A549 (cell line): ENCODE measurements around the gene CACFD1. TPM values are rescaled to one million over a fixed set of nuclear protein-coding genes. Genes with fewer than 3 reads are reported as not detected.

Experiments
- ATAC-seq, 2 experiments: fragments of 200-7000 bp in 1 of 2; fragments of >200 bp in 1 of 2; cut with Nextera tagmentation in 1 of 2; cut with Tn5 transposase in 1 of 2; 3 replicates each; pipeline versions ENCODE4 v1.8.0 to v1.9.1; 2018 to 2020; ENCODE audit warnings: mild to moderate bottlenecking in 1 of 2, moderate library complexity in 1 of 2
- CTCF ChIA-PET: fragments of 300-600 bp; sonication (Branson Sonifier 250); formaldehyde crosslinking; extraction: SDS; loops from one replicate; lab custom pipeline; 2021; ENCODE audit warnings: antibody characterized with exemption, inconsistent platforms; lab: Yijun Ruan, JAX
- POLR2A ChIA-PET: fragments of 350-600 bp; formaldehyde crosslinking; extraction: SDS; loops from one replicate; lab custom pipeline; 2021; ENCODE audit warnings: antibody characterized with exemption, inconsistent platforms; lab: Yijun Ruan, JAX
- DNase-seq, 2 experiments: peaks; one replicate each; pipeline versions ENCODE4 v3.0.0 to v3.0.0-alpha.2; 2011 to 2016; ENCODE audit warnings: low read depth in 1 of 2, low spot score in 1 of 2
- FAIRE-seq: peaks from 2 replicates; lab custom pipeline; 2011; peaks lifted over from hg19 to GRCh38; lab: Jason Lieb, UNC
- H3K27ac ChIP-seq, 2 experiments: fragments of >200 bp; sonication (Bioruptor Twin); formaldehyde crosslinking; 3 replicates each; pipeline ENCODE4 v1.5.1; 2016 to 2017
- H3K4me1 ChIP-seq: fragments of >200 bp; sonication (Bioruptor Twin); formaldehyde crosslinking; 3 replicates; pipeline ENCODE4 v1.6.1; 2016
- H3K4me2 ChIP-seq: fragments of >200 bp; sonication (Bioruptor Twin); formaldehyde crosslinking; 3 replicates; pipeline ENCODE4 v1.6.1; 2016
- H3K4me3 ChIP-seq: fragments of >200 bp; sonication (Bioruptor Twin); formaldehyde crosslinking; 3 replicates; pipeline ENCODE4 v1.5.1; 2016
- H3K9me3 ChIP-seq: fragments of >200 bp; sonication (Bioruptor Twin); formaldehyde crosslinking; 3 replicates; pipeline ENCODE4 v1.6.1; 2016
- CBX2 ChIP-seq: fragments of 200-600 bp; sonication (generic); IDR thresholded peaks from 2 replicates; pipeline ENCODE4 v1.6.1; 2016; ENCODE audit warnings: low read depth, mild to moderate bottlenecking, borderline replicate concordance
- CBX8 ChIP-seq: fragments of 200-600 bp; sonication (generic); IDR thresholded peaks from 2 replicates; pipeline ENCODE4 v1.6.1; 2016
- CEBPB ChIP-seq, 2 experiments: fragments of >200 bp in 1 of 2; sonication (Bioruptor Twin) in 1 of 2; formaldehyde crosslinking in 1 of 2; IDR thresholded peaks; 2 replicates each; pipeline ENCODE4 v1.6.1; 2012 to 2016
- EHMT2 ChIP-seq: fragments of 200-600 bp; sonication (generic); IDR thresholded peaks from 2 replicates; pipeline ENCODE4 v1.6.1; 2016; ENCODE audit warnings: antibody characterized with exemption, low read depth, mild to moderate bottlenecking, moderate library complexity
- EP300 ChIP-seq, 2 experiments: fragments of >200 bp; sonication (Bioruptor Twin); formaldehyde crosslinking; IDR thresholded peaks; 2 replicates in 1 of 2; 3 replicates in 1 of 2; pipeline ENCODE4 v1.6.1; 2016 to 2017
- ESRRA ChIP-seq: fragments of 150-350 bp; IDR thresholded peaks from 2 replicates; pipeline ENCODE4 v1.6.1; 2014; ENCODE audit warnings: mild to moderate bottlenecking, low read length, borderline replicate concordance
- FOSB ChIP-seq: fragments of 250-450 bp; sonication (Bioruptor Pico); IDR thresholded peaks from 2 replicates; pipeline ENCODE4 v1.5.0; 2020; ENCODE audit warnings: mild to moderate bottlenecking, moderate library complexity
- FOSL2 ChIP-seq, 2 experiments: fragments of 450-650 bp in 1 of 2; fragments of >200 bp in 1 of 2; sonication (Bioruptor Twin) in 1 of 2; formaldehyde crosslinking; IDR thresholded peaks; 2 replicates each; pipeline versions ENCODE4 v1.5.0 to v1.6.1; 2016 to 2020; ENCODE audit warnings: mild to moderate bottlenecking in 1 of 2, moderate library complexity in 1 of 2
- FOXS1 ChIP-seq: fragments of 250-450 bp; sonication (Bioruptor Pico); IDR thresholded peaks from 2 replicates; pipeline ENCODE4 v1.5.0; 2020; ENCODE audit warnings: mild to moderate bottlenecking, moderate library complexity
- HDAC2 ChIP-seq: fragments of 200-600 bp; sonication (generic); IDR thresholded peaks from 2 replicates; pipeline ENCODE4 v1.6.1; 2016
- HOXB13 ChIP-seq: fragments of 250-450 bp; sonication (Bioruptor Pico); IDR thresholded peaks from 2 replicates; pipeline ENCODE4 v1.5.0; 2020; ENCODE audit warnings: low read depth, mild to moderate bottlenecking, moderate library complexity
- JUN ChIP-seq, 2 experiments: fragments of >200 bp; sonication (Bioruptor Twin); formaldehyde crosslinking; IDR thresholded peaks; 2 replicates in 1 of 2; 3 replicates in 1 of 2; pipeline ENCODE4 v1.6.1; 2016 to 2017
- KDM5A ChIP-seq: fragments of 200-600 bp; sonication (generic); IDR thresholded peaks from 2 replicates; pipeline ENCODE4 v1.6.1; 2016; ENCODE audit warnings: antibody characterized with exemption, mild to moderate bottlenecking
- MAZ ChIP-seq: fragments of 150-350 bp; IDR thresholded peaks from 2 replicates; pipeline ENCODE4 v1.6.1; 2014; ENCODE audit warnings: antibody characterized with exemption, low read depth, low read length, borderline replicate concordance
- MYC ChIP-seq: IDR thresholded peaks from 2 replicates; pipeline ENCODE4 v1.6.1; 2012; ENCODE audit warnings: mild to moderate bottlenecking, inconsistent platforms, low read length, improper control_type of control experiment, borderline replicate concordance
- NFE2L2 ChIP-seq: fragments of 150-350 bp; conservative IDR thresholded peaks from 2 replicates; pipeline ENCODE4 v1.6.1; 2014; ENCODE audit warnings: low read length
- NR3C1 ChIP-seq: fragments of >200 bp; sonication (Bioruptor Twin); formaldehyde crosslinking; IDR thresholded peaks from 3 replicates; pipeline ENCODE4 v1.6.1; 2017
- PHF8 ChIP-seq: fragments of 200-600 bp; sonication (generic); IDR thresholded peaks from 2 replicates; pipeline ENCODE4 v1.6.1; 2016; ENCODE audit warnings: low read depth, mild to moderate bottlenecking, antibody characterized with exemption, moderate library complexity, borderline replicate concordance
- POLR2A ChIP-seq: IDR thresholded peaks from 2 replicates; pipeline ENCODE4 v1.6.1; 2012; ENCODE audit warnings: mild to moderate bottlenecking, low read length
- POLR2AphosphoS2 ChIP-seq: conservative IDR thresholded peaks from 2 replicates; pipeline ENCODE4 v1.6.1; 2012; ENCODE audit warnings: low read length, improper control_type of control experiment, inconsistent platforms
- RFX5 ChIP-seq: fragments of 450-650 bp; IDR thresholded peaks from 2 replicates; pipeline ENCODE4 v1.7.1; 2014; ENCODE audit warnings: antibody characterized with exemption, mild to moderate bottlenecking, moderate library complexity
- RNF2 ChIP-seq: fragments of 200-600 bp; sonication (generic); IDR thresholded peaks from 2 replicates; pipeline ENCODE4 v1.6.1; 2016; ENCODE audit warnings: low read depth, mild to moderate bottlenecking, antibody characterized with exemption, moderate library complexity, borderline replicate concordance
- SMC3 ChIP-seq: fragments of >200 bp; sonication (Bioruptor Twin); formaldehyde crosslinking; IDR thresholded peaks from 3 replicates; pipeline ENCODE4 v1.6.1; 2018; ENCODE audit warnings: inconsistent platforms
- ZC3H11A ChIP-seq: fragments of 450-650 bp; IDR thresholded peaks from 2 replicates; pipeline ENCODE4 v1.6.1; 2014; ENCODE audit warnings: antibody characterized with exemption, mild to moderate bottlenecking
- ZFP36 ChIP-seq: fragments of 450-650 bp; IDR thresholded peaks from 2 replicates; pipeline ENCODE4 v1.6.1; 2014; ENCODE audit warnings: borderline replicate concordance; ENCODE audit not compliant: partially characterized antibody
- ZNF302 ChIP-seq: fragments of 250-450 bp; sonication (Bioruptor Pico); IDR thresholded peaks from 2 replicates; pipeline ENCODE4 v1.9.0; 2021; ENCODE audit warnings: inconsistent platforms, mild to moderate bottlenecking, moderate library complexity
- ZSCAN20 ChIP-seq: fragments of 250-450 bp; sonication (Bioruptor Pico); IDR thresholded peaks from 2 replicates; pipeline ENCODE4 v1.8.0; 2022; ENCODE audit warnings: mild to moderate bottlenecking, moderate library complexity
- WGBS: methylation state at CpG from one replicate; pipeline ENCODE4 v1.1.6; 2017; ENCODE audit errors: missing lambda C conversion rate; 5-methylcytosine and 5-hydroxymethylcytosine counted together
- polyA plus RNA-seq, 4 experiments: library from polyadenylated mRNA; depleted of rRNA in 3 of 4; stranded (reverse); fragments of >200 nt; fragmentation: RNase III in 1 of 4; extraction: RNeasy Plus Mini Kit Qiagen cat#74134 plus additional on column Dnase treatment in 1 of 4; gene quantifications; 2 replicates in 3 of 4; 3 replicates in 1 of 4; pipeline ENCODE4 v1.2.3, GENCODE V29; 2011 to 2017
- TF ChIP-seq, protein P1 (sequence below): IDR thresholded peaks from 2 replicates; pipeline ENCODE4 v1.6.1; 2012
- TF ChIP-seq, protein P2 (sequence below): fragments of >200 bp; sonication (Bioruptor Twin); formaldehyde crosslinking; IDR thresholded peaks from 3 replicates; pipeline ENCODE4 v1.6.1; 2016

The CACFD1 gene
- polyA plus RNA-seq, 2 of the 4 experiments (the other 2 are of a cell fraction): 5.0 to 8.0 TPM

DNA sequence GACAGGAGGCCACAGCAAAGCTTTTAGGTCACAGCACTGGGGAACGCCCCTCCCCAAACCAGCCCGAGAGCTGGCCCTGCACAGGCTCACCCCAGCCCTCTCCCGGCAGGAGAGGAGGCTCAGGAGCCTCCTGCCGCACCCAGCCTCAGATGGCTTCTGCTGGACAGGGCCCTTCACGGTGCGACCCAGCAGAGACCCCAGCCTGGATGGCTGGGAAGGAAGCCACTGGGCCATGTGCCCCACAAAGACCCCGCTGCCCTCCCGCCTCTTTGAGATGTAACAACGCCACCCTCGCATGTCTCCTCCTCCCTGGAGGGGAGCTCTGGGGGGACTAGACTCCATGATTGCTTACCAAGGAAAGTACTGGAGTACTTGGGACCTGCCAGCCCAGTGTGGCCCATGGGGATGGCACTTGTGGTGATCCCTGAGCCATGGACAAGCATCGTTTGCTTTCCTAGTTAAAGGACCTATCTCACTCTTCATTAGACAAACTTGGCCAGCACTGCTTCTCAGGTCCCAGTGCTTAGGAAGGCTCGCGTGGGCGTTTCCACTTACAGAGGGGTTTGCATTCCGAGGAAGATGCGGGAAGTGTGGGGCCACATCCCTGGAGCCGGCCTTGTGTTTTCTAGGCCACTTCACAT is 56.0 kb downstream of the CACFD1 start:
- 81% methylated on average over 10 of the region's 17 CpGs for WGBS
- Histone ChIP-seq H3K4me2 (no peak overlapping the region), H3K4me3 (no peak overlapping the region), H3K9me3 (no peaks in the 10 kb centered on the region), H3K27ac (no peak overlapping the region), H3K4me1 (no peaks in the 10 kb centered on the region)
- ChIA-PET CTCF (no interaction called here), POLR2A (no interaction called here)
- FAIRE-seq: no peak
- ATAC-seq: no peak
- TF ChIP-seq FOXS1: no peak
- no peak for TF ChIP-seq ZFP36
- no peak for TF ChIP-seq POLR2AphosphoS2
- no peak for TF ChIP-seq RNF2
- no peak for TF ChIP-seq NFE2L2
- TF ChIP-seq SMC3: no peak
- TF ChIP-seq EP300 (IDR thresholded peaks at IDR 0.05): no peak
- no peak for TF ChIP-seq ZNF302
- no peak for TF ChIP-seq ESRRA
- no peak for TF ChIP-seq CBX8
- TF ChIP-seq CEBPB (IDR thresholded peaks at IDR 0.05): no peak
- no peak for TF ChIP-seq JUN (IDR thresholded peaks at IDR 0.05)
- no peak for TF ChIP-seq MAZ
- TF ChIP-seq FOSL2 (IDR thresholded peaks at IDR 0.05): no peak
- TF ChIP-seq FOSL2 (CRISPR knock-in tag; IDR thresholded peaks at IDR 0.05): no peak
- TF ChIP-seq KDM5A: no peak
- no peak for TF ChIP-seq ZSCAN20 (CRISPR knock-in tag)
- TF ChIP-seq MYC: no peak
- TF ChIP-seq RFX5: no peak
- TF ChIP-seq CBX2: no peak
- no peak for TF ChIP-seq POLR2A
- no peak for DNase-seq

GRCh38 chr9:133516256-133516960 is 56.6 kb downstream of the CACFD1 start:
- DNase-seq: no peak
- 44% methylated on average over 10 of the region's 11 CpGs for WGBS
- no peaks in the 10 kb centered on the region for H3K4me1 ChIP-seq
- H3K4me3 ChIP-seq: no peak overlapping the region
- FAIRE-seq: no peak
- TF ChIP-seq ZFP36: no peak
- TF ChIP-seq, protein P1, sequence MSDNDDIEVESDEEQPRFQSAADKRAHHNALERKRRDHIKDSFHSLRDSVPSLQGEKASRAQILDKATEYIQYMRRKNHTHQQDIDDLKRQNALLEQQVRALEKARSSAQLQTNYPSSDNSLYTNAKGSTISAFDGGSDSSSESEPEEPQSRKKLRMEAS: no peak
- no peak for TF ChIP-seq SMC3
- TF ChIP-seq ZC3H11A: no peak
- TF ChIP-seq KDM5A: no peak
- no peak for TF ChIP-seq HDAC2
- TF ChIP-seq HOXB13 (CRISPR knock-in tag): no peak
- no peak overlapping the region for H3K4me2 ChIP-seq
- ChIA-PET POLR2A (no interaction called here), CTCF (no interaction called here)
- no peak overlapping the region for H3K27ac ChIP-seq
- no peak for ATAC-seq
- no peaks in the 10 kb centered on the region for H3K9me3 ChIP-seq

GRCh38 chr9:133516961-133517350 is 57.2 kb downstream of the CACFD1 start:
- TF ChIP-seq FOSB (CRISPR knock-in tag): no peak
- TF ChIP-seq, protein P2, sequence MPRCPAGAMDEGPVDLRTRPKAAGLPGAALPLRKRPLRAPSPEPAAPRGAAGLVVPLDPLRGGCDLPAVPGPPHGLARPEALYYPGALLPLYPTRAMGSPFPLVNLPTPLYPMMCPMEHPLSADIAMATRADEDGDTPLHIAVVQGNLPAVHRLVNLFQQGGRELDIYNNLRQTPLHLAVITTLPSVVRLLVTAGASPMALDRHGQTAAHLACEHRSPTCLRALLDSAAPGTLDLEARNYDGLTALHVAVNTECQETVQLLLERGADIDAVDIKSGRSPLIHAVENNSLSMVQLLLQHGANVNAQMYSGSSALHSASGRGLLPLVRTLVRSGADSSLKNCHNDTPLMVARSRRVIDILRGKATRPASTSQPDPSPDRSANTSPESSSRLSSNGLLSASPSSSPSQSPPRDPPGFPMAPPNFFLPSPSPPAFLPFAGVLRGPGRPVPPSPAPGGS: no peak
- no peak for TF ChIP-seq NR3C1
- TF ChIP-seq PHF8: no peak
- TF ChIP-seq EHMT2: no peak
- TF ChIP-seq, all 56 proteins: peak for 0
- Histone ChIP-seq H3K9me3 (no peaks in the 10 kb centered on the region), H3K4me2 (no peak overlapping the region), H3K27ac (no peak overlapping the region), H3K4me3 (no peak overlapping the region), H3K4me1 (no peaks in the 10 kb centered on the region)
- DNase-seq (no peak), FAIRE-seq (no peak), ATAC-seq (no peak)
- 82% methylated on average over 4 of the region's 9 CpGs for WGBS
- CTCF ChIA-PET: interaction anchor here (1.3 kb wide), 1 partner anchor 16 kb away, joined by 3 read pairs; no protein-coding TSS in a partner anchor
- POLR2A ChIA-PET: no interaction called here
